Left kidney (tissue), 8 donors: ENCODE data around the gene BMI1. TPM values are rescaled to one million over a fixed set of nuclear protein-coding genes. Genes with fewer than 3 reads are reported as not detected.
"Not testable (repeated sequence)": the region's sequence is repeated elsewhere in the genome, so short reads cannot be mapped to it uniquely, and the experiment has no call there.

Experiments
- DNase-seq: peaks from one replicate; pipeline ENCODE4 v3.0.0-alpha.2; 2013
- long read RNA-seq, 8 donors: transcript quantifications; one replicate each; lab custom pipeline, GENCODE V29; 2026
- polyA plus RNA-seq: library from polyadenylated mRNA; unstranded; fragments of 120-200 nt; gene quantifications from one replicate; pipeline ENCODE4 v1.2.1, GENCODE V29; 2013; ENCODE audit not compliant: insufficient read length

Gene BMI1
- 125 TPM for polyA plus RNA-seq
- long read RNA-seq, donor 1, transcript BMI1-201 (10 exons, 3,428 nt): major isoform, 22 of 31 reads
- long read RNA-seq, donor 1, partial matches to known transcripts: 7 of 31 reads
- long read RNA-seq, donor 1, other reads (novel, unspliced or antisense): 0 of 31 reads
- long read RNA-seq, donor 2, transcript BMI1-201 (10 exons, 3,428 nt): major isoform, 14 of 16 reads
- long read RNA-seq, donor 2, partial matches to known transcripts: 0 of 16 reads
- long read RNA-seq, donor 2, other reads (novel, unspliced or antisense): 0 of 16 reads
- long read RNA-seq, donor 3, transcript BMI1-201 (10 exons, 3,428 nt): major isoform, 10 of 13 reads
- long read RNA-seq, donor 3, partial matches to known transcripts: 0 of 13 reads
- long read RNA-seq, donor 3, other reads (novel, unspliced or antisense): 0 of 13 reads
- long read RNA-seq, donor 4, partial matches to known transcripts: 5 of 7 reads
- long read RNA-seq, donor 4, other reads (novel, unspliced or antisense): 0 of 7 reads
- long read RNA-seq, donor 5, transcript BMI1-201 (10 exons, 3,428 nt): major isoform, 19 of 20 reads
- long read RNA-seq, donor 5, partial matches to known transcripts: 0 of 20 reads
- long read RNA-seq, donor 5, other reads (novel, unspliced or antisense): 0 of 20 reads
- long read RNA-seq, donor 6, transcript BMI1-201 (10 exons, 3,428 nt): major isoform, 30 of 43 reads
- long read RNA-seq, donor 6, partial matches to known transcripts: 11 of 43 reads
- long read RNA-seq, donor 6, other reads (novel, unspliced or antisense): 0 of 43 reads
- long read RNA-seq, donor 7, transcript BMI1-201 (10 exons, 3,428 nt): major isoform, 18 of 30 reads
- long read RNA-seq, donor 7, partial matches to known transcripts: 9 of 30 reads
- long read RNA-seq, donor 7, other reads (novel, unspliced or antisense): 0 of 30 reads
- long read RNA-seq, donor 8, transcript BMI1-201 (10 exons, 3,428 nt): major isoform, 12 of 12 reads
- long read RNA-seq, donor 8, partial matches to known transcripts: 0 of 12 reads
- long read RNA-seq, donor 8, other reads (novel, unspliced or antisense): 0 of 12 reads

- no peak for DNase-seq
These were observed at the start of gene BMI1 for GRCh38 chr10:22320591-22321155. Gene BMI1 (plus strand): TSS chr10:22321099. CDS start chr10:22326450, 5,351 bp downstream.

GRCh38 chr10:22271786-22272185 is 49.1 kb upstream of the BMI1 start:
- DNase-seq: no peak

GRCh38 chr10:22278441-22278782 is 42.5 kb upstream of the BMI1 start:
- DNase-seq: no peak

GRCh38 chr10:22280078-22280477 is 40.8 kb upstream of the BMI1 start:
- DNase-seq: no peak

GRCh38 chr10:22285130-22285529 is 35.8 kb upstream of the BMI1 start:
- DNase-seq: no peak

GRCh38 chr10:22293747-22294404 is 27.0 kb upstream of the BMI1 start:
- no peak for DNase-seq

GRCh38 chr10:22294694-22295093 is 26.2 kb upstream of the BMI1 start:
- no peak for DNase-seq

GRCh38 chr10:22301193-22301592 is 19.7 kb upstream of the BMI1 start:
- DNase-seq: no peak

- no peak for DNase-seq
These were observed 17.4 kb upstream of the BMI1 start for GRCh38 chr10:22303461-22303860.

- no peak for DNase-seq
These were observed 15.2 kb upstream of the BMI1 start for GRCh38 chr10:22305721-22306120.

- DNase-seq: no peak
These were observed 12.5 kb upstream of the BMI1 start for GRCh38 chr10:22308390-22308789.

- no peak for DNase-seq
These were observed 11.5 kb upstream of the BMI1 start for GRCh38 chr10:22309180-22310000.

- not testable (repeated sequence) for DNase-seq
These were observed 10.9 kb upstream of the BMI1 start for GRCh38 chr10:22310012-22310411.

GRCh38 chr10:22310928-22311327 is 10.0 kb upstream of the BMI1 start:
- no peak for DNase-seq

GRCh38 chr10:22314852-22315251 is 6.0 kb upstream of the BMI1 start:
- no peak for DNase-seq

- no peak for DNase-seq
These were observed 5.2 kb upstream of the BMI1 start for GRCh38 chr10:22315455-22316285.

GRCh38 chr10:22316286-22317075 is 4.4 kb upstream of the BMI1 start, which contains the start of gene COMMD3:
Gene COMMD3 (plus strand): TSS chr10:22316388. CDS start chr10:22316418, 30 bp downstream.
- peak; percentile 91 for DNase-seq

GRCh38 chr10:22317076-22317370 is 3.9 kb upstream of the BMI1 start:
- DNase-seq: no peak
